Right cardiac atrium (tissue), 5 donors: ENCODE results near the gene DEFB112. TPM values are rescaled to one million over a fixed set of nuclear protein-coding genes. Genes with fewer than 3 reads are reported as not detected.

Source experiments
- polyA plus RNA-seq: library from polyadenylated mRNA; stranded (reverse); fragments of 200-250 nt; gene quantifications from one replicate; pipeline ENCODE4 v1.2.3, GENCODE V29; 2013
- total RNA-seq, 4 donors: library from RNA; stranded (reverse); fragmentation: NEBNext Ultra II Directional; extraction: Animal tissue kit (Norgen Biotek cat#: 25700); gene quantifications; one replicate each; pipeline ENCODE4 v1.2.1, GENCODE V29; 2021
- donor health status: healthy with polysubstance abuse.
- donor health status: DM: no; HTN: yes; CAD: no.
- donor health status: DM: no; HTN: no; CAD: no.
- donor health status: DM: no; HTN: yes; CAD: no; lungs with severe emphysema.
- donor health status: DM: yes; HTN: yes; CAD: no.

Gene DEFB112
- total and polyA plus RNA-seq, 5 donors: not detected

Other genes with a start within 250 kb of the DEFB112 start
- gene CRISP1, start 183.4 kb downstream of the DEFB112 start, total RNA-seq: not detected
- gene CRISP1, start 183.4 kb downstream of the DEFB112 start, polyA plus RNA-seq: not detected
- gene DEFB114, start 85.8 kb downstream of the DEFB112 start, total RNA-seq: not detected
- gene DEFB114, start 85.8 kb downstream of the DEFB112 start, polyA plus RNA-seq: not detected
- gene DEFB113, start 80.3 kb downstream of the DEFB112 start, total RNA-seq: not detected
- not detected for gene DEFB113, start 80.3 kb downstream of the DEFB112 start, polyA plus RNA-seq
- gene DEFB110, start 27.9 kb downstream of the DEFB112 start, total RNA-seq: not detected
- not detected for gene DEFB110, start 27.9 kb downstream of the DEFB112 start, polyA plus RNA-seq